ENCODE measurements around the gene THEMIS2.

Gene THEMIS2

GRCh38 chr1:27891196-27891889 lies 19.0 kb downstream of the THEMIS2 start:
- peaks cover 16% of the 10 kb centered on the region for H3K36me3 ChIP-seq (ENCODE audit: control insufficient read depth, insufficient read depth, low read length)
- DNase-seq (ENCODE audit: extremely low read depth, insufficient read length): peak; percentile 63
- H3K27me3 ChIP-seq (replicated peaks; ENCODE audit: control insufficient read depth, insufficient read depth, low read length): no peaks in the 10 kb centered on the region
- H3K4me3 ChIP-seq (replicated peaks; ENCODE audit: low read depth, low read length): peak overlapping the region; percentile 26; the same call in 1 of the 2 replicates
- TF ChIP-seq, protein P1, sequence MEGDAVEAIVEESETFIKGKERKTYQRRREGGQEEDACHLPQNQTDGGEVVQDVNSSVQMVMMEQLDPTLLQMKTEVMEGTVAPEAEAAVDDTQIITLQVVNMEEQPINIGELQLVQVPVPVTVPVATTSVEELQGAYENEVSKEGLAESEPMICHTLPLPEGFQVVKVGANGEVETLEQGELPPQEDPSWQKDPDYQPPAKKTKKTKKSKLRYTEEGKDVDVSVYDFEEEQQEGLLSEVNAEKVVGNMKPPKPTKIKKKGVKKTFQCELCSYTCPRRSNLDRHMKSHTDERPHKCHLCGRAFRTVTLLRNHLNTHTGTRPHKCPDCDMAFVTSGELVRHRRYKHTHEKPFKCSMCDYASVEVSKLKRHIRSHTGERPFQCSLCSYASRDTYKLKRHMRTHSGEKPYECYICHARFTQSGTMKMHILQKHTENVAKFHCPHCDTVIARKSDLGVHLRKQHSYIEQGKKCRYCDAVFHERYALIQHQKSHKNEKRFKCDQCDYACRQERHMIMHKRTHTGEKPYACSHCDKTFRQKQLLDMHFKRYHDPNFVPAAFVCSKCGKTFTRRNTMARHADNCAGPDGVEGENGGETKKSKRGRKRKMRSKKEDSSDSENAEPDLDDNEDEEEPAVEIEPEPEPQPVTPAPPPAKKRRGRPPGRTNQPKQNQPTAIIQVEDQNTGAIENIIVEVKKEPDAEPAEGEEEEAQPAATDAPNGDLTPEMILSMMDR (IDR thresholded peaks at IDR 0.05; ENCODE audit: insufficient read depth, low read length, poor library complexity, severe bottlenecking): peak; percentile 26

DNA sequence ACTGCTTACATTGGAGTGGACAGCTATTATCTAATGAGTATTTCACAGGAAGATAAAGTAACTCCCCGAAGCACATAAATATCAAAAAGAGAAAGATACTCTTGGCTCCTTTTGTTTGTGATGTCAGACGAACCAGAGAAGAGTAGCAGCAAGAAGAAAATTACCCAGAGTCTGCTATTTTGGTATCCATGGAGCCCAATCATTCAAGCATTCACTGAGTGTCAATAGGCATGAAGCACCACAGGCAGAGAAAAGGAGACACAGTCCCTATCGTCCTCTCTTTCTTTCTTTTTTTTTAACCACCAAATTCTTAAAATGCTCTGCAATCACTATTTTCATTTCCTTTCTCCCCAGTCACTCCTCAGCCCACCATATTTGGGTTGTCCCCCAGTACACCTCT lies 22.2 kb downstream of the THEMIS2 start:
- Histone ChIP-seq H3K27me3 (replicated peaks; ENCODE audit: control insufficient read depth, insufficient read depth, low read length) (no peaks in the 10 kb centered on the region), H3K36me3 (ENCODE audit: control insufficient read depth, insufficient read depth, low read length) (peaks cover 15% of the 10 kb centered on the region), H3K4me3 (replicated peaks; ENCODE audit: low read depth, low read length) (no peak overlapping the region)
- TF ChIP-seq, protein P1 (IDR thresholded peaks at IDR 0.05; ENCODE audit: insufficient read depth, low read length, poor library complexity, severe bottlenecking): no peak
- DNase-seq (ENCODE audit: extremely low read depth, insufficient read length): no peak

GRCh38 chr1:27906759-27907158 lies 34.4 kb downstream of the THEMIS2 start:
- DNase-seq (ENCODE audit: extremely low read depth, insufficient read length): no peak
- Histone ChIP-seq H3K4me3 (replicated peaks; ENCODE audit: low read depth, low read length) (no peak overlapping the region), H3K36me3 (ENCODE audit: control insufficient read depth, insufficient read depth, low read length) (peaks cover 13% of the 10 kb centered on the region), H3K27me3 (replicated peaks; ENCODE audit: control insufficient read depth, insufficient read depth, low read length) (no peaks in the 10 kb centered on the region)
- TF ChIP-seq, protein P1 (IDR thresholded peaks at IDR 0.05; ENCODE audit: insufficient read depth, low read length, poor library complexity, severe bottlenecking): no peak

GRCh38 chr1:27912429-27912828 lies 40.1 kb downstream of the THEMIS2 start:
- TF ChIP-seq, protein P1 (IDR thresholded peaks at IDR 0.05; ENCODE audit: insufficient read depth, low read length, poor library complexity, severe bottlenecking): no peak
- no peaks in the 10 kb centered on the region for H3K27me3 ChIP-seq (replicated peaks; ENCODE audit: control insufficient read depth, insufficient read depth, low read length)
- DNase-seq (ENCODE audit: extremely low read depth, insufficient read length): no peak
- peaks cover 13% of the 10 kb centered on the region for H3K36me3 ChIP-seq (ENCODE audit: control insufficient read depth, insufficient read depth, low read length)
- H3K4me3 ChIP-seq (replicated peaks; ENCODE audit: low read depth, low read length): no peak overlapping the region

DNA sequence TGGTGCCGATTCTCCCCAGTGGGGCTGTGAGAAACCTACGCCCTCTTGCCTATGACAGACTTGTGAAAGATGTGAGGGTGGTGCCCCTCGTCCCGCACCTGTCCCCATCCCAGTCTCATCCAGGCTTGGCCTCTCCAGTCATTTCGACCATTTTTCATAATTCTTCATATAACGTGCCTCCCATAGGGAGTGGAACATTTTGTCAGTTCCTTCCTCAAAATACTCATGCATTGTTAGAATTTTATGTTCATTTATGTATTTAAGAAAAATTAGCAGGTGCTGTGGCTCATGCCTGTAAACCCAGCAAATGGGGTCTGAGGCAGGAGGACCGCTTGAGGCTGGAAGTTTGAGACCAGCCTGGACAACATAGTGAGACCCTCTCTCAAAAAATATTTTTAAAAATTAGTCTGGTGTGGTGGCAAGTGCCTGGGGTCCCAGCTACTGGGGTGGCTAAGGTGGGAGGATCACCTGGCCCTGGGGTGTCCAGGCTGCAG lies 42.8 kb downstream of the THEMIS2 start:
- TF ChIP-seq, protein P1 (IDR thresholded peaks at IDR 0.05; ENCODE audit: insufficient read depth, low read length, poor library complexity, severe bottlenecking): no peak
- Histone ChIP-seq H3K27me3 (replicated peaks; ENCODE audit: control insufficient read depth, insufficient read depth, low read length) (no peaks in the 10 kb centered on the region), H3K36me3 (ENCODE audit: control insufficient read depth, insufficient read depth, low read length) (peaks cover 5% of the 10 kb centered on the region), H3K4me3 (replicated peaks; ENCODE audit: low read depth, low read length) (no peak overlapping the region)
- DNase-seq (ENCODE audit: extremely low read depth, insufficient read length): no peak

Data from GM06990 (cell line).